ENCODE data around the gene CA10. TPM values are rescaled to one million over a fixed set of nuclear protein-coding genes. Genes with fewer than 3 reads are reported as not detected.

Gene CA10
- total and polyA plus RNA-seq, 2 experiments from 2014 or later = 0.92 to 1.5 TPM

- Mint-ChIP-seq H3K9me3 (no peaks in the 10 kb centered on the region), H3K27me3 (ENCODE audit: insufficient read depth, low read depth, poor library complexity) (peaks cover 29% of the 10 kb centered on the region), H3K27ac (no peak overlapping the region), H3K4me1 (peaks cover 15% of the 10 kb centered on the region), H3K4me3 (no peak overlapping the region), H3K36me3 (ENCODE audit: low read depth) (no peaks in the 10 kb centered on the region)
- H3K27me3 ChIP-seq (ENCODE audit: insufficient read depth) = peaks cover 42% of the 10 kb centered on the region
- H3K4me3 ChIP-seq = no peak overlapping the region
- ATAC-seq = no peak
- no peaks in the 10 kb centered on the region for H4K20me1 ChIP-seq (replicated peaks; ENCODE audit: insufficient read depth)
- H2AFZ ChIP-seq = no peak overlapping the region
- no peak overlapping the region for H3K4me2 ChIP-seq
- no peaks in the 10 kb centered on the region for H3K36me3 ChIP-seq (ENCODE audit: insufficient read depth)
- TF ChIP-seq, protein P1, sequence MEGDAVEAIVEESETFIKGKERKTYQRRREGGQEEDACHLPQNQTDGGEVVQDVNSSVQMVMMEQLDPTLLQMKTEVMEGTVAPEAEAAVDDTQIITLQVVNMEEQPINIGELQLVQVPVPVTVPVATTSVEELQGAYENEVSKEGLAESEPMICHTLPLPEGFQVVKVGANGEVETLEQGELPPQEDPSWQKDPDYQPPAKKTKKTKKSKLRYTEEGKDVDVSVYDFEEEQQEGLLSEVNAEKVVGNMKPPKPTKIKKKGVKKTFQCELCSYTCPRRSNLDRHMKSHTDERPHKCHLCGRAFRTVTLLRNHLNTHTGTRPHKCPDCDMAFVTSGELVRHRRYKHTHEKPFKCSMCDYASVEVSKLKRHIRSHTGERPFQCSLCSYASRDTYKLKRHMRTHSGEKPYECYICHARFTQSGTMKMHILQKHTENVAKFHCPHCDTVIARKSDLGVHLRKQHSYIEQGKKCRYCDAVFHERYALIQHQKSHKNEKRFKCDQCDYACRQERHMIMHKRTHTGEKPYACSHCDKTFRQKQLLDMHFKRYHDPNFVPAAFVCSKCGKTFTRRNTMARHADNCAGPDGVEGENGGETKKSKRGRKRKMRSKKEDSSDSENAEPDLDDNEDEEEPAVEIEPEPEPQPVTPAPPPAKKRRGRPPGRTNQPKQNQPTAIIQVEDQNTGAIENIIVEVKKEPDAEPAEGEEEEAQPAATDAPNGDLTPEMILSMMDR (conservative IDR thresholded peaks at IDR 0.05; ENCODE audit: low read depth in 2 of 2) = no peak
- TF ChIP-seq ZNF114 (CRISPR knock-in tag; IDR thresholded peaks at IDR 0.05) (no peak), EZH2phosphoT487 (IDR thresholded peaks at IDR 0.05; ENCODE audit: unreplicated experiment) (no peak), ZNF331 (CRISPR knock-in tag; IDR thresholded peaks at IDR 0.05; ENCODE audit: low read depth) (no peak), REST (IDR thresholded peaks at IDR 0.05; ENCODE audit: unreplicated experiment) (no peak), NANOG (IDR thresholded peaks at IDR 0.05; ENCODE audit: borderline replicate concordance) (no peak), CREB1 (CRISPR knock-in tag; IDR thresholded peaks at IDR 0.05; ENCODE audit: low read depth) (no peak), JUNB (IDR thresholded peaks at IDR 0.05; ENCODE audit: unreplicated experiment) (no peak), ETS1 (IDR thresholded peaks at IDR 0.05) (no peak), POLR2AphosphoS5 (IDR thresholded peaks at IDR 0.05; ENCODE audit: low read depth) (no peak), STAT1 (IDR thresholded peaks at IDR 0.05; ENCODE audit: unreplicated experiment) (no peak), EZH2 (IDR thresholded peaks at IDR 0.05; ENCODE audit: low read depth, unreplicated experiment) (no peak)
- TF ChIP-seq, protein P2, sequence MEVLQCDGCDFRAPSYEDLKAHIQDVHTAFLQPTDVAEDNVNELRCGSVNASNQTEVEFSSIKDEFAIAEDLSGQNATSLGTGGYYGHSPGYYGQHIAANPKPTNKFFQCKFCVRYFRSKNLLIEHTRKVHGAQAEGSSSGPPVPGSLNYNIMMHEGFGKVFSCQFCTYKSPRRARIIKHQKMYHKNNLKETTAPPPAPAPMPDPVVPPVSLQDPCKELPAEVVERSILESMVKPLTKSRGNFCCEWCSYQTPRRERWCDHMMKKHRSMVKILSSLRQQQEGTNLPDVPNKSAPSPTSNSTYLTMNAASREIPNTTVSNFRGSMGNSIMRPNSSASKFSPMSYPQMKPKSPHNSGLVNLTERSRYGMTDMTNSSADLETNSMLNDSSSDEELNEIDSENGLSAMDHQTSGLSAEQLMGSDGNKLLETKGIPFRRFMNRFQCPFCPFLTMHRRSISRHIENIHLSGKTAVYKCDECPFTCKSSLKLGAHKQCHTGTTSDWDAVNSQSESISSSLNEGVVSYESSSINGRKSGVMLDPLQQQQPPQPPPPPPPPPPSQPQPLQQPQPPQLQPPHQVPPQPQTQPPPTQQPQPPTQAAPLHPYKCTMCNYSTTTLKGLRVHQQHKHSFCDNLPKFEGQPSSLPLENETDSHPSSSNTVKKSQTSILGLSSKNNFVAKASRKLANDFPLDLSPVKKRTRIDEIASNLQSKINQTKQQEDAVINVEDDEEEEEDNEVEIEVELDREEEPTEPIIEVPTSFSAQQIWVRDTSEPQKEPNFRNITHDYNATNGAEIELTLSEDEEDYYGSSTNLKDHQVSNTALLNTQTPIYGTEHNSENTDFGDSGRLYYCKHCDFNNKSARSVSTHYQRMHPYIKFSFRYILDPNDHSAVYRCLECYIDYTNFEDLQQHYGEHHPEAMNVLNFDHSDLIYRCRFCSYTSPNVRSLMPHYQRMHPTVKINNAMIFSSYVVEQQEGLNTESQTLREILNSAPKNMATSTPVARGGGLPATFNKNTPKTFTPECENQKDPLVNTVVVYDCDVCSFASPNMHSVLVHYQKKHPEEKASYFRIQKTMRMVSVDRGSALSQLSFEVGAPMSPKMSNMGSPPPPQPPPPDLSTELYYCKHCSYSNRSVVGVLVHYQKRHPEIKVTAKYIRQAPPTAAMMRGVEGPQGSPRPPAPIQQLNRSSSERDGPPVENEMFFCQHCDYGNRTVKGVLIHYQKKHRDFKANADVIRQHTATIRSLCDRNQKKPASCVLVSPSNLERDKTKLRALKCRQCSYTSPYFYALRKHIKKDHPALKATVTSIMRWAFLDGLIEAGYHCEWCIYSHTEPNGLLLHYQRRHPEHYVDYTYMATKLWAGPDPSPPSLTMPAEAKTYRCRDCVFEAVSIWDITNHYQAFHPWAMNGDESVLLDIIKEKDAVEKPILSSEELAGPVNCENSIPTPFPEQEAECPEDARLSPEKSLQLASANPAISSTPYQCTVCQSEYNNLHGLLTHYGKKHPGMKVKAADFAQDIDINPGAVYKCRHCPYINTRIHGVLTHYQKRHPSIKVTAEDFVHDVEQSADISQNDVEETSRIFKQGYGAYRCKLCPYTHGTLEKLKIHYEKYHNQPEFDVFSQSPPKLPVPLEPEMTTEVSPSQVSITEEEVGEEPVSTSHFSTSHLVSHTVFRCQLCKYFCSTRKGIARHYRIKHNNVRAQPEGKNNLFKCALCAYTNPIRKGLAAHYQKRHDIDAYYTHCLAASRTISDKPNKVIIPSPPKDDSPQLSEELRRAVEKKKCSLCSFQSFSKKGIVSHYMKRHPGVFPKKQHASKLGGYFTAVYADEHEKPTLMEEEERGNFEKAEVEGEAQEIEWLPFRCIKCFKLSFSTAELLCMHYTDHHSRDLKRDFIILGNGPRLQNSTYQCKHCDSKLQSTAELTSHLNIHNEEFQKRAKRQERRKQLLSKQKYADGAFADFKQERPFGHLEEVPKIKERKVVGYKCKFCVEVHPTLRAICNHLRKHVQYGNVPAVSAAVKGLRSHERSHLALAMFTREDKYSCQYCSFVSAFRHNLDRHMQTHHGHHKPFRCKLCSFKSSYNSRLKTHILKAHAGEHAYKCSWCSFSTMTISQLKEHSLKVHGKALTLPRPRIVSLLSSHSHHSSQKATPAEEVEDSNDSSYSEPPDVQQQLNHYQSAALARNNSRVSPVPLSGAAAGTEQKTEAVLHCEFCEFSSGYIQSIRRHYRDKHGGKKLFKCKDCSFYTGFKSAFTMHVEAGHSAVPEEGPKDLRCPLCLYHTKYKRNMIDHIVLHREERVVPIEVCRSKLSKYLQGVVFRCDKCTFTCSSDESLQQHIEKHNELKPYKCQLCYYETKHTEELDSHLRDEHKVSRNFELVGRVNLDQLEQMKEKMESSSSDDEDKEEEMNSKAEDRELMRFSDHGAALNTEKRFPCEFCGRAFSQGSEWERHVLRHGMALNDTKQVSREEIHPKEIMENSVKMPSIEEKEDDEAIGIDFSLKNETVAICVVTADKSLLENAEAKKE (CRISPR knock-in tag; IDR thresholded peaks at IDR 0.05) = no peak
- no peak overlapping the region for H3K27ac ChIP-seq (ENCODE audit: low read depth)
- H3K79me2 ChIP-seq (replicated peaks; ENCODE audit: insufficient read depth) = no peaks in the 10 kb centered on the region
- peaks cover 4% of the 10 kb centered on the region; the same call in 1 of the 2 replicates for H3K4me1 ChIP-seq (ENCODE audit: insufficient read depth)
- H3K9me2 ChIP-seq (ENCODE audit: insufficient read depth) = no peaks in the 10 kb centered on the region
- no peak for DNase-seq (ENCODE audit: low spot score)
- 0 out of 2 replicates have a peak, but pooled peaks cover 3% of the 10 kb centered on the region for H3F3A ChIP-seq (replicated peaks; ENCODE audit: low read depth)
Observed at GRCh38 chr17:52154466-52154865, 4.0 kb downstream of the CA10 start.

Measured in GM23338 (cell line).